Prostate gland (tissue), 2 donors: ENCODE data around the gene ZCCHC17.

Source experiments
- CTCF ChIP-seq, 4 experiments: fragments of 200-600 bp in 2 of 4; fragments of 450-650 bp in 2 of 4; sonication (generic) in 2 of 4; IDR thresholded peaks; 1 replicate in 3 of 4; 2 replicates in 1 of 4; pipeline ENCODE4 v1.5.1; 2016 to 2019; ENCODE audit warnings: antibody characterized with exemption in 4 of 4, mild to moderate bottlenecking in 2 of 4, moderate library complexity in 2 of 4
- POLR2A ChIP-seq: fragments of 450-650 bp; IDR thresholded peaks from one replicate; pipeline ENCODE4 v1.6.1; 2016; ENCODE audit warnings: antibody characterized with exemption, mild to moderate bottlenecking

- TF ChIP-seq CTCF (IDR thresholded peaks at IDR 0.05) (no peak), POLR2A (no peak)
These were observed 92.8 kb downstream of the ZCCHC17 start for GRCh38 chr1:31389616-31390015.
